HG02938 (cell line): ENCODE measurements around the gene PLCL1.

ENCODE experiments used
- ATAC-seq: cut with Tn5 transposase; IDR thresholded peaks from one replicate; pipeline ENCODE4 v1.9.1; 2021; ENCODE audit warnings: mild to moderate bottlenecking, moderate library complexity; ENCODE audit not compliant: unreplicated experiment

Gene PLCL1

DNA sequence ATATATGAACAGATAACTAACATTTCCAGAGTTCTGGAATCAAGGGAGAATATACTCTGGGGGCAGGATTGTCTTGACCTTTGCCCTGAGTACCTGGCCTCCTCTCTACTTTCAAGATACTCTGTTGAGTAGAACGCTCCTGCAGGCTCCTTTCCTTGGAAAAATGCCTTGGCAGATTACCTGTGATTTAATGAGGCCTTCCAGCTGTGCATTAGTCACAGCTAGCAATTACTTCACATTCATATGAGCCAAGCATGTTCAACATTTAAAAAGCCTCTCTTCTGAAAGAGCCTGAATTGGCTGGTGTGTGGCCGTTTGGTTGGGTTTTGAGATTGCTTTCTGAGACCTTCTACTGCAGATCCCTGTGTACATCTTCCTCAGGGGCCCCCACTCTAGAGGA lies 142.2 kb downstream of the PLCL1 start:
- no peak for ATAC-seq

DNA sequence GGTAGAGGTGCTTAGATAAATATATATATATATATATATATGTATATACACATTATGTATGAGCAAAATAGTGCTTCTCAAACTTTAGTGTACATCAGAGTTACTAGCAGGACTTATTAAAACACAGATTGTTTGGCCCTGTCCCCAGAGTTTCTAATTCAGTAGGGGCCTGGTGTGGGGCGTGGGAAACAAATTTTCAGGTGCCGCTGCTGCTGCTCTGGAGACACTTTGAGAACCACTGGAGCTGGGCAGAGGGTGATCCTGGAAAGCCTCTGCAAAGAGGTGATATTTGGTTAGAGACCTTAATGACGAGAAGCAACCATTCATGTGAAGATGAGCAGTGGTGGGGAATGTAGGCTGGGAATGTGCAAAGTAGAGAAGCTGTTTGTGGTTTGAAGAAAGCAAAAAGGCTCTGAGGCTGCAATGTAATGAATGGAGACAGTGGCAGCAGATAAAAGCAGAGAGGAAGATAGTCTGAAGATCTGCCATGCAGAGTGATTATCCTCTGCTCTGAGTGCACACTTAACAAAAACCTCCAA lies 142.9 kb downstream of the PLCL1 start:
- no peak for ATAC-seq

DNA sequence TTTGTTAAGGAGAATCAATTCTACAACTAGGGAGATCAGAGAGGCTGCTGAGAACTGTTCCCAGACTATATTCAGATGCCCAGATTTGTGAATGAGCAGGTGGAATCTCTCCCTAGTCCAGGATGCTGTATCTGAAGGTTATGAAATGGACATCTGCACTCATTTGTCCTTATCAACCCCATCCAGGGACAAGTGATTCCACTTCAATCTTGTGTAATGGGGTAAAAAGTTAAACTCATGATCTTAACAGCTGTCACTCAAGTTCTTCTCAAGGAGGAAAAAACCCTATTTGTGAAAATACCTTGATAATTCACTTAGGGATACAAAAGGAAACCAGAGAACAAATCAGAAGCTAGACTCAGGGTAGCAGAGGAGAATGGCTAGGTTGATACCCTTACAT lies 144.8 kb downstream of the PLCL1 start:
- ATAC-seq = no peak

DNA sequence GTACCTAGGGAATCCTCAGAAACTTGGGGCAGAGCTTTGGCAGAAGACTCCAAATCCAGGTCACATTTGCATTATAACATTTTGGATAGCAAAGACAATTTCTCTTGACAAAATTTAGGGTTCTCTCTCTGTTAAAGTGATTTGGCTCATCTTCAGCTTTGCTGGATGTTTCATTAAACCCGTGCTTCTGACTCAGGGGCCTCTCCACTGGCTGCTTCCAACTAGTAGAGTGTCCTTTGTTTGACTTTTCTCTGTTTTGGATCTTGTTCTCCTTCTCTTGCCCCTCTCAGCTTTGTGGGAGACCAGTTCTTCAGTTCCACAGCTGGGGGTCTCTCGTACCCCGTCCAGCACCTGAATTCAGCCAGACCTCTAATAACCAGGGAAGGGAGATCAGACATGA lies 145.6 kb downstream of the PLCL1 start:
- no peak for ATAC-seq

DNA sequence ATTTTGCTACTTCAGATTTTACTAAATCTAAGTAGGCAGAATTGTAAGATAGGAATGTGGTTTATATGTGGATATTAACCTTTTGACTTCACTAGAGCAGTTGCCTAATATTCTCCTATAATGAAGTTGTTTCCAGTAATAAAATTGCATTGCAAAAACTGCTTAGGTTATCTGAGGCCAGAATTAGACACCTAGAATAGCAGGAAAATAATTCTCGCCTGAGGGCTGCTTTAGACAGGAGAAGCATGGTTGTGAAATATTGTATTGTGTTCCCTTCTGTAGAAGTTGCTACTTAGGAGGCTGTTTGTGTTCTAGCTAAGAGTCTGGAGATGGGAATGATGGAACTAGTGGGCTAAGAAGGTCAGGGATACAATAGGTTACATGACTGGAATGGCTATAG lies 146.3 kb downstream of the PLCL1 start:
- no peak for ATAC-seq

DNA sequence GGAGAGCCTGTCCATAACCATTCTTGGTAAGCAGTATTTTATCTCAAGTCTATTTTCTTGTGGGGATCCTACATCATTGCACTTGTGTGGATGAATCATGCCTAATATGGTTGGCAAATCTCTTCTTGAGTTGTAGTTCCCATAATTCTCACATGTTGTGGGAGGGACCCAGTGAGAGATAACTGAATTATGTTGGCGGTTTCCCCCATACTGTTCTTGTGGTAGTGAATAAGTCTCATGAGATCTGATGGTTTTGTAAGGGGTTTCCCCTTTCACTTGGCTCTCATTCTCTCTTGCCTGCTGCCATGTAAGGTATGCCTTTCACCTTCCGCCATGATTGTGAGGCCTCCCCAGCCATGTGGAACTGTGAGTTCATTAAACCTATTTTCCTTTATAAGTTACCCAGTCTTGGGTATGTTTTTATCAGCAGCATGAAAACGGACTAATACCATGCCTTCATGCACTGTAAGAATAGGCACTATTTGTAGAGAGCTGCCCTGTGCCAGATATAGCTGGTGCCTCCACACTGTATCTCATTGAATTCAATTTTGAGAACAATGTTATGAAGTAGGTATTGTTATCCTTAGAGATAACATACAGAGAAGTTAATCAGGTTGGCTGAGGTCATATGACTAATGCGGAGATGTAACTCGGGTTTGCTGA lies 148.3 kb downstream of the PLCL1 start:
- ATAC-seq = no peak

DNA sequence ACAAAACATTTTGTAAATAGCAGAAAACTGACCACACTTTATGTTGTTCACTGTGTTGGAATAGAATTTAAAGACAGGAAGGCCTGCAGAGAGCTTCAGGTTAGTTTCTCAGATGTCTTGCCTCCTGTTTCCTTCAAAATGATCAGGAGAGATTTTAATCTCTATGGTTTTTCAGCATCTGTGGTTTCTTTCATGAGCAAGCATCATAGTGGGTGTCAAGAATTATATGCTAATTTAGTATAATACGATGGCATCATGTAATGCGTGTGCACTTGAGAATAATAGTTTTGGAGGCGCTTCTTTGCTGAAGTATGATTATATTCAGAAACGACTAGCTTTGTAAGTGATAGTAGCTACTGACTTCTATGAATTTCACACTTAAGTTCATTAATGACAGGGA lies 149.9 kb downstream of the PLCL1 start:
- no peak for ATAC-seq

DNA sequence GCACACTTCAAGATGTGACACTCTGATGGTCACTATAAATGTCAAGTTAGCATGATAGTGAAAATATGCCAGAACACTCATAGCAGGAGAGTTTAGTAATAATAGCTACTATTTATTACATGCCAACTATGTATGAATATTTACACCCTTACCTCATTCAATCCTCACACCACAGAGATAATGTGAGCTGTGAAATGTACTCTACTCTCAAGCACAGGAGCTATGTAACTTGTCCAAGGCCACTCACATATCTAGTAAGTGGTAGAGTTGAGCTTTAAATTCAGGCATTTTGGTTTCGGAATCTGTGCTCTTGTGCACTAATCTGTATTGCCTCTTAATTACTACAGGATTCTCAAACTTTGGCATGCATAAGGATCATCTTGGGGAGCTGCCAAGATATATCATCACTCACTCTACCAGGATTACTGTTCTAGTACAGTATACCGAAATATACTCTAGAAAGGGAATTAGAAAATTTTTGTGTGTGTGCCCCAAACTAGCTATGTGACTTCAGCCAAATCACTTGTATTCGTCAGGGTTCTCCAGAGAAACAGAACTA lies 154.3 kb downstream of the PLCL1 start:
- ATAC-seq = no peak

DNA sequence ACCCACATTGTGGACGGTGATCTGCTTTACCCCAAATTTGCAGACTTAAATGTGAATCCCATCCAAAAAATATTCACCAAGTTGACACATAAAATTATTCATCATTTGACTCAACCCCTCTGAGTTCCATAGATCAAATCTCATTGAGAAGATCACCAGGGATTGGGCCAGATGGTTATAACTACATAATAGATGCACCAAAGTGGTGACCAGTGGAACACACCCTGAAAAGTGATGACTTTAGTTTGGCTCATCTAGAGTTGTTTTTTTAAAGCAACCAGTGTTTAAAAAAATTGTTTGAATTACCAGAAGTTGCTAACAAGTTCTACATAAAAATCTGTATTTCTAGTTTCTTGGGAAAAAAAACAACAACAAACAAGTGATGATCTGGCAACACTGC lies 155.0 kb downstream of the PLCL1 start:
- ATAC-seq = no peak

DNA sequence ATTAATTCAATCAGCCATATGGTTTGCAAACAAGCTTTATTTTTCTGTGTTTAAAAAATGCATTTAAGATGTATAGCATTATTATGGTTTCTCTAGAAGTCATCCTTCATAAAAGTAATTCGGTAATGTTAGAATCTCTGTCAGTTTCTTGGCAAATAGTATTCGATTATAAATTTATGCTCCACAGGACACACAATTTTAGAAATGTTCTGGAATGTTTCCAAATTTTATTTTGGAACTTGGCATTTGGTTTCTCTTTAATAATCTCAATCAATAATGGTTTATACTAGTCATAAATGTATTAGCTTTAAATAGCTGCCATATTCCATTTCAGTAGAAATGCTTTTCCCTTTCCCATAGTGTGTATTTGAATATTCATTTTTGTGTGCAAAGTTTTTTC lies 156.4 kb downstream of the PLCL1 start:
- ATAC-seq = no peak

DNA sequence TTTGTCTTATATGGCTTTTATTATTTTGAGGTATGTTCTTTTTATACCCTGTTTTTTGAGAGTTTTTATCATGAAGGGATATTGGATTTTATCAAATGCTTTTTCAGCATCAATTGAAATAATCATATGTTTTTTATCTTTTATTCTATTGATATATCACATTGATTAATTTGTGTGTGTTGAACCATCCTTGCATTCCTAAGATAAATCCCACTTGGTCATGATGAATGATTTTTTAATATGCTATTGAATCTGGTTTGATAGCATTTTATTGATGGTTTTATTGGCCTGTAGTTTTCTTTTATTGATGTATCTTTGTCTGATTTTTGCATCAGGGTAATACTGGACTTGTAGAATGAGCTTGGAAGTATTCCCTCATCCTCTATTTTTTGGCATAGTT lies 160.3 kb downstream of the PLCL1 start:
- no peak for ATAC-seq

DNA sequence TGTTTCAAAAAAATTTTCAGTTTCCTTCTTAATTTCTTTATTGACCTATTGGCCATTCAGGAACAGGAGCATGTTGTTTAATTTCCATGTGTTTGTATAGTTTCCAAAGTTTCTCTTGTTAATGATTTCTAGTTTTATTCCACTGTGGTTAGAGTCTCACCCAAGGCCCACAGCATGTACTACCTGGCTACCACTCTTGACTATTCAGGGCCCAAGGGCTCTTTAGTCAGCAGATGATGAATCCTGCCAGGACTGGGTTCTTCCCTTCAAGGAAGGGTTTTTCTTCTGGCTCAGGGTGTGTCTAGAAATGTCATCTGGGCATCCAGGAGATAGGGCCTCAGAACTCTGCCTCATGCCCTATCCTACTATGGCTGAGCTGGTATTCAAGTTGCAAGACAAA lies 161.4 kb downstream of the PLCL1 start:
- ATAC-seq = no peak

DNA sequence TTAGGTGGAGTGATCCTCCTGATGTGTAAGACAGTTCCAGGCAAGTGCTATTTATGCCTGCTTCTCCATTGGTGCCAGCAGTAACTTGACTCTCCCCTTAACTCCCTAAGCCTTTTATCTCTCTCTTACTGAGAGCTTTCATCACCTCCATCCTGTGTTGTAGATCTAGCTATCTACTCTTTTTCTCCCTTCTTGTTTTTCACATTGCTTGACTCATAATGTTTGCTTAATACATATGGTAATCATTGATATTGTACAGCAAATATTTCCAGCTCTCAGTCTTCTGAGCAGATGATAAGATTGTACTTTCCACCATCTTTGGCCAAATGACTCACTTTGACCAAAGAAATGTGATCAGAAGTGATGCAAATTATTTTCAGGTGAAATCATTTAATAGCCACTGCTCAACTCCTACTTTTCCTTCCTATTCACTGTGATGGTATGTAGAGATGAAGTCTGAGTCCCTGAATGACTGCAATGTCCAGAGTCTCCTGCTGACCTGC lies 165.0 kb downstream of the PLCL1 start:
- ATAC-seq = no peak

DNA sequence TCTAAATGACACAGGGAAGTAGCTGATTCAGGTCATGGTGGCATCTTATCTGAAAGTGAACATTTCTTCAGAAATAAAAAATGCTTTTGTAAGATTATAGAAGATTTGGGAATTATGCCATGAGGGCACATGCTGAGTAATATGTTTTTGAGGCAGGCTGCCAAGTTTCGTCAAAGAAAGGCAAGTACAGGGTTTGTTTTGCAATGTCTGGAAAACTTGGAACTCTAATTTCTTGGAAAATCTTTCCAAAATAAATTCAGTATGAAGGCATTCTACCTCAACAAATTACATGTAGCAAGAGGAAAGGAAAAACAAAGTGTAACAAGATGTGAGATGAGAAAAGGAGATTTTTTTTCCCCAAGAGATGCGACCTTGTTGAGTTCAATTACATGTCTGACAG lies 167.7 kb downstream of the PLCL1 start:
- no peak for ATAC-seq

DNA sequence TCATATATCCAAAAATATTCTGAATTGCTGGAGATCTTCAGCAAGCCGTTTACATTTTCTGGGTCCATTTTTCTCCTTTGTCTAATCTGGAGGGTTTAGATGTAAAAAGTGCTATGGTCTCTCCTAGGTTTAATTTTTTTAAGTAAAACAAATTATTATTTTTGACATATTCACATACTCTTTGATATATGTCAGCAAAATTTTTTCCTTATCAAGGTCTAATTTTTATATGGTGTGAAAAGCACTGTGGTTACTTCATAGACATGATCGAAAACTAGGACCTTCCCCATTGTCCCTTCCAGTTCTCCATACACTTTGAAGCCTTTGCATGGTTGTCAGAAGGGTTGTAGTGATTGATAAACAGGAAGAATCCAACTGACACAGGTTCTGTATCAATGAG lies 168.2 kb downstream of the PLCL1 start:
- ATAC-seq = no peak

DNA sequence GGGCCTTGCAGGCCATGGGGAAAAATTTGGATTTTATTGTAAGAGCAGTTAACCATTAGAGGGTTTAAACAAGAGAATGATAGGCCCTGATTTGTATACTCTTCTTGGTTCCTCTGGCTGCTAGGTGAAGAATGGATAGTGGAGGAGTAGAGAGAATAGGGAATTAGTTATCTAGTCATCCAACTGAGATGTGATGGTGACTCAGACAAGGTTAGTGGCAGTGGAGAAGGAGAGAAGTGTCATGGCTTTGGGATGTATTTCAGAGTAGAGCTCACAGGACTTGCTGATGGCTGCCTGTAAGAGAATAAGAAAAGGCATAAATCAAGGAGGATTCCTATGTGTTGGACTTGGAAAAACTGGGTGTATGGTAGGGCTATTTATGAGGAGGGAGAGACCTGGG lies 169.4 kb downstream of the PLCL1 start:
- ATAC-seq = no peak

DNA sequence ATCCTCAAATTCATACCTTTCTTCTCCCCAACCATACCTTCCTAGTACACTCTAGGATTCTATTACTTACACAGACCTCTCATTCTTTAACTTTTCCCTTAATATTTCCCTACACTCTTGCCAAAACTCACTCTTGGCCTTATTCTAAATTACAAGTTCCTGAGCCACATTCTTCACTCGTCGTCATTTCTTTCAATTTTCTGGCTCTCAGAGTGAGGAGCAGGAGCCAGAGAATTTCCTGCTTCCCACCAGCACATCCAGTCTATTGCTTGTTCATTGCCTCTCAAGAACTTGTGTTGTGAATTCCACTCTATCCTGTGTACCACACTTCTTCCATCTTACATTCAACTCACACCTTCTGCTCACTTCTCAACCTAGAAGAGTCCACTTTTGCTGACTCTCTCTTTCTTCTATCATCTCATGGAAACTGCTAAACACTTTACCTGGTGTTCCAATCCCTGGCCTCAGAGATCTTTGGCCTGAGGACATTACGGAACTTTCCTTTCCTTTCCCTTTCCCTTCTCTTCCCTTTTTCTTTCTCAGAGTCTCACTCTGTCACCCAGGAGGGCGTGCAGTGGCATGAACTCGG lies 171.6 kb downstream of the PLCL1 start:
- no peak for ATAC-seq

DNA sequence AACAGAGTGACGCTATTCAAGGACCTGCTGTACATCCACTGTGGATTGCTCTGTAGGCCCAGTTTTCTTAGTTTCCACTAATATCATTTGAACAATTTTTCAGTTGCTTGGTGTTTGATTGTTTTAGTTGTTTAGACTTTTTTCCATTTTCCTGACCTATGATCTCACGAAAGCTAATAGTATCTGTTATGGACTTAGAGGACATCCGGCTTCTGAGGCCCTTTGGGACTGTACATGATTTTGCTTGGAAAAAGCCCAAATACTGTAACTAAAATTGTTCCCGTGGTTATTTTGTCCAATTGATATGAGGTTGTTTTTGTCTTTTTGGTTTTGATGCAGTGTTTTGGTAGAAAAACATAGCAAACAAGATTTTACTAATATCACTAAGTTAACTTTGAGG lies 174.6 kb downstream of the PLCL1 start:
- no peak for ATAC-seq

DNA sequence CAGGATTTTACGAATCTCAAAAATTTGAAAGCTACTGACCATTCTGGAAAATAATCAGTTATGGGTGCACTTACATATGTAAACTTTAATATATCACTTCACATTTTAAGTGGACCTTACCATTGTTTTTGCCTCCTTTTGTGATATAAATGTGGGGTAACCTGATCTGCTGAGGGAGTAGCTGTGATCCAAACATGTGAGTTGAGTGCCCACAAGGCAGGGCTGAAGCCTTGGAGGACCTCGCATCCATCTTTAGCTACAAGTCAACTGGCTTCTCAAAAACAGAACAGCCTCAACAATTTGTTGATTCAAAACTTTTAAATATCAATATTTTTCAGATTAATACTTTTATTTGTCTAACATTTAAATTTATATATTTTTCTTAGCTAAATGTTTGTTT lies 178.2 kb downstream of the PLCL1 start:
- ATAC-seq = no peak

DNA sequence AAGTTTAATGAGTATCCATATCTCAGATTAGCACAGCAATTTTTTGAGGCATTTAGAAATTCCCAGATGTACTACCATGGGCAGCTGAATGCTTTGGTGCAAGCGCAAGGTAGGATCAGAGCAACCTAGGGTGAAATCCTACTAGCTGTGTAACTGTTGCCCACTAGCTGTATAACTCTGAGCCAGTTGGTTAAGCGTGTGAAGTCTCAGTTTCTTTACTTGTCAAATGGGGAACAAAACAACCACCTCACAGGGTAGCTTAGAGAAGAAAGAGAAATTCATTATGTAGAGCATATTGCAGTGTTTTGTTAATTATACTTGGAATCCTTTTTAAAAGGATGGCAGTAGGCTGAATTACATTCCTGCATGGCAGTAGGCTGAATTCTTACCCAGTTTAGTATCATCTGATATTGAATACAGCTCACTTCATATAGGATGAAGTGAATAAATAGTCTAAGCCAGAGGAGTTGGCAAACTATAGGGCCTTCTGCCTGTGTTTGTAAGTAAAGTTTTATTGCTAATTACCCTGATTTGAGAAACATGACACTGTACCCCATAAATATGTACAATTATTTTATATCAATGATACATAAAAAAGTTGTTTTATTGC lies 180.7 kb downstream of the PLCL1 start:
- no peak for ATAC-seq

DNA sequence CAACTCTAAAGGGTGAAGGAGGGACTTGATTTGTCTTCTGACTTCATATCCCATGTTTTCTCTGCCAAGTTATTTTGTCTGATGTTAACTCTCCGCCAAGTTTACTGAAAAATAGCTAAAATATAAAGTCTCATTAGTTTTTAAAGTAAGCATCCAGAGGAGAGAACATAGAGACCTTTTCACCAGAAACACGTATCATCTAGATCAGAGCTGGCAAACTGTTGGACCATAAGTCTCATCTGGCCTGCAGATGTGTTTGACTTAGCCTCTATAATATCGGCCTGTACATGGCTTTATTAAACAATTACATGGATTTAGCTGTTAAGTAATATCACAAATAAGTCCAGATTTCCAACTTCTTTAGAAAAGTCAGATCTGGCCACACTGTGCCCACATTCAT lies 182.6 kb downstream of the PLCL1 start:
- no peak for ATAC-seq

DNA sequence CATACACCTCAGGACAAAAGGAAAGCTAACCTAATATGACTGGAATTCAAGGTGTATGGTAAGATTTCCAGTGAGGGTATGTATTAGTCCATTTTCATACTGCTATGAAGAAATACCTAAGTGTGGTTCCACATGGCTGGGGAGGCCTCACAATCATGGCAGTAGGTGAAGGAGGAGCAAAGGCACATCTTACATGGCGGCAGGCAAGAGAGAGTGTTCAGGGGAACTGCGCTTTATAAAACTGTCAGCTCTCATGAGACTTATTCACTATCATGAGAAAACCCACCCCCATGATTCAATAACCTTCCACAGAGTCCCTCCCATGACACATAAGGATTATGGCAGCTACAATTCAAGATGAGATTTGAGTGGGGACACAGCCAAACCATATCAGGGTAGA lies 186.0 kb downstream of the PLCL1 start:
- ATAC-seq = no peak
